ENCODE data around the gene CNOT3. TPM values are rescaled to one million over a fixed set of nuclear protein-coding genes. Genes with fewer than 3 reads are reported as not detected.

Gene CNOT3
- total and polyA plus RNA-seq, 2 of the 13 experiments (the other 11 are each of a cell fraction or from before 2014, with no cell fraction given) = 4.3 to 5.8 TPM

GRCh38 chr19:54159352-54160181 is 22.0 kb downstream of the CNOT3 start, which contains the start of gene LENG1 (continued):
- TF ChIP-seq ZNF318 (CRISPR knock-in tag; IDR thresholded peaks at IDR 0.05) (no peak), DMAP1 (CRISPR knock-in tag; IDR thresholded peaks at IDR 0.05) (peak; percentile 83; the same call in 1 of the 2 replicates), ZC3H13 (CRISPR knock-in tag; IDR thresholded peaks at IDR 0.05) (0 out of 2 replicates have a peak, but pooled peaks have one; percentile 45), TEAD2 (CRISPR knock-in tag; IDR thresholded peaks at IDR 0.05) (no peak), ZNF841 (CRISPR knock-in tag; IDR thresholded peaks at IDR 0.05; ENCODE audit: borderline replicate concordance) (no peak), ARNT (IDR thresholded peaks at IDR 0.05) (no peak), ZNF704 (CRISPR knock-in tag; IDR thresholded peaks at IDR 0.05; ENCODE audit: borderline replicate concordance) (peak; percentile 69), TBP (CRISPR knock-in tag; IDR thresholded peaks at IDR 0.05) (no peak), FOXJ3 (CRISPR knock-in tag; IDR thresholded peaks at IDR 0.05; ENCODE audit: borderline replicate concordance) (no peak), GATA4 (IDR thresholded peaks at IDR 0.05; ENCODE audit: borderline replicate concordance, low read depth) (peak; percentile 56; the same call in 1 of the 2 replicates), TCF12 (IDR thresholded peaks at IDR 0.05) (no peak), TCF12 (CRISPR knock-in tag; IDR thresholded peaks at IDR 0.05) (0 out of 2 replicates have a peak, but pooled peaks have one; percentile 62), AHR (CRISPR knock-in tag; IDR thresholded peaks at IDR 0.05) (peak; percentile 71; the same call in 1 of the 2 replicates), FOSL2 (CRISPR knock-in tag; IDR thresholded peaks at IDR 0.05) (no peak; the same call in 1 of the 2 replicates), KLF16 (CRISPR knock-in tag; IDR thresholded peaks at IDR 0.05) (peak in 1 of 2 experiments; percentile 50; a peak in 2 of 4 replicates), POLR2G (IDR thresholded peaks at IDR 0.05; ENCODE audit: low read depth, low read length) (peak; percentile 78)

Data from HepG2 (cell line).